Kidney glomerular epithelial cell (primary cell): ENCODE measurements around the gene KMT2B.

Source experiments
- DNase-seq: peaks from one replicate; lab custom pipeline; 2025; lab: John Stamatoyannopoulos, UW

Gene KMT2B

GRCh38 chr19:35777961-35778360 is 60.2 kb downstream of the KMT2B start:
- DNase-seq, result no peak

GRCh38 chr19:35779033-35779432 is 61.2 kb downstream of the KMT2B start:
- no peak for DNase-seq

GRCh38 chr19:35780058-35780457 is 62.3 kb downstream of the KMT2B start:
- DNase-seq, result no peak

- no peak for DNase-seq
Observed at GRCh38 chr19:35780717-35781116, 62.9 kb downstream of the KMT2B start.

- DNase-seq, result no peak
Observed at GRCh38 chr19:35781650-35782049, 63.8 kb downstream of the KMT2B start.

- no peak for DNase-seq
Observed at GRCh38 chr19:35782589-35782988, 64.8 kb downstream of the KMT2B start.

- DNase-seq, result no peak
Observed at GRCh38 chr19:35783469-35784434, 65.9 kb downstream of the KMT2B start.

GRCh38 chr19:35784503-35785338 is 66.9 kb downstream of the KMT2B start:
- DNase-seq, result no peak

GRCh38 chr19:35785339-35785627 is 67.5 kb downstream of the KMT2B start:
- DNase-seq, result no peak

- no peak for DNase-seq
Observed at GRCh38 chr19:35786299-35787160, 68.7 kb downstream of the KMT2B start.

GRCh38 chr19:35787227-35787799 is 69.5 kb downstream of the KMT2B start:
- DNase-seq, result no peak
